RWPE1 (cell line): ENCODE results near the gene RPL10.

Source experiments
- CTCF ChIA-PET: fragments of 350-600 bp; sonication (Branson Sonifier 250); formaldehyde crosslinking; extraction: SDS; loops from one replicate; lab custom pipeline; 2021; lab: Yijun Ruan, JAX
- POLR2A ChIA-PET: fragments of 400-600 bp; formaldehyde crosslinking; extraction: SDS; loops from one replicate; lab custom pipeline; 2020; ENCODE audit warnings: antibody characterized with exemption; ENCODE audit not compliant: low non-redundant PET; lab: Yijun Ruan, JAX
- DNase-seq: peaks from one replicate; pipeline ENCODE4 v3.0.0; 2012; ENCODE audit warnings: low spot score
- H3K27ac ChIP-seq: fragments of 450-650 bp; 2 replicates; pipeline ENCODE4 v1.5.1; 2017
- CTCF ChIP-seq: fragments of 450-650 bp; conservative IDR thresholded peaks from 2 replicates; pipeline ENCODE4 v1.5.1; 2017; ENCODE audit warnings: low read depth, mild to moderate bottlenecking

RPL10 gene

GRCh38 chrX:154365997-154366665 is 32.0 kb upstream of the RPL10 start:
- peak overlapping the region; percentile 97 for H3K27ac ChIP-seq
- ChIA-PET CTCF (no interaction called here), POLR2A (no interaction called here)
- no peak for TF ChIP-seq CTCF
- no peak for DNase-seq

GRCh38 chrX:154366666-154367055 is 31.5 kb upstream of the RPL10 start:
- POLR2A ChIA-PET: no interaction called here
- peak overlapping the region; percentile 97 for H3K27ac ChIP-seq
- CTCF ChIA-PET: no interaction called here

GRCh38 chrX:154367474-154368308 is 30.5 kb upstream of the RPL10 start:
- TF ChIP-seq CTCF: no peak
- no peak for DNase-seq
- peak overlapping the region; percentile 97 for H3K27ac ChIP-seq
- POLR2A ChIA-PET: no interaction called here
- CTCF ChIA-PET: no interaction called here

More at GRCh38 chrX:154366666-154367055, 31.5 kb upstream of the RPL10 start:
- DNase-seq: no peak
- no peak for TF ChIP-seq CTCF

GRCh38 chrX:154368630-154369448 is 29.3 kb upstream of the RPL10 start:
- peak overlapping the region; percentile 97 for H3K27ac ChIP-seq
- peak; percentile 79 for DNase-seq
- POLR2A ChIA-PET: no interaction called here
- CTCF ChIA-PET: no interaction called here
- no peak for TF ChIP-seq CTCF

- DNase-seq: peak; percentile 80
- peak overlapping the region; percentile 97 for H3K27ac ChIP-seq
- TF ChIP-seq CTCF: no peak
- POLR2A ChIA-PET: no interaction called here
- CTCF ChIA-PET: no interaction called here
These were observed 28.5 kb upstream of the RPL10 start for GRCh38 chrX:154369449-154370299.
